ENCODE results near the gene NCKAP5L.

Gene NCKAP5L

DNA sequence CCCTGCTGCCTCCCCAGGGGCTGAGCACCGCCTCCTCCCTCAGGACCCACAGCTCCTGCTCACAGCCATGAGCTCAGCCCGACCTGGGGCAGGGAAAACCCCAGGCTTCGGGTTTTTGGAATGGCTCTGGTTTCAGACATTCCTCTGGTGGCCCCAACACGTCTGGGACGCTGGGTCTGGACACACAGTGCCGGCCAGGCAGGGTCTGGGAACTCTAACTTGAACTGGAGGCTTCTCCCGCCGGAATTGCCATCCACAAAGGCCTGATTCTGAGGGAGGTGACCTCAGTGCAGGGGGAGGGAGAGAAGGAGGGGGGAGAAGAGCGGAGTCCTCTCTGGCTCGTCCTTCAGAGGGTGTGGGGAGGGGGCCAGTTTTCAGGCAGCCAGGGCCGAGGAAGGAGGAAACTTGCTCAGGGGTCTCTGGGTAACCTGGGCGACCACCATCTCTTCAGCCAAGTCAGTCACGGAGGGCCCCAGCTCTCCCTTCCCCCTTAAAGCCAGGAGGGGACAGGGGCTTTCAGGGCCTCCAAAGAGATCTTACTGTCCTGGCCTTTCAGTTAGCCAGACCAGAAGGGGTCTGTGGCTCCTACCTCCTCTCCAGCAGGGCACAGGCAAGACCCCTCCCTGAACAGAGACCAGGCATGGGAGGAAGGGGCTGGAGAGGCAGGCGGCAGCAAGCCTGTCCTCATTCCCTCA lies 19.4 kb downstream of the NCKAP5L start:
- peak overlapping the region; percentile 42 for H3K27ac ChIP-seq
- H3K4me2 ChIP-seq (ENCODE audit: low read length) = no peak overlapping the region
- H3K9me3 ChIP-seq (ENCODE audit: control insufficient read depth, low read length) = no peaks in the 10 kb centered on the region
- H3K36me3 ChIP-seq (ENCODE audit: control insufficient read depth, insufficient read depth, low read length) = no peaks in the 10 kb centered on the region
- no peak for TF ChIP-seq CTCF (IDR thresholded peaks at IDR 0.05)
- no peaks in the 10 kb centered on the region for H3K4me1 ChIP-seq
- no peak overlapping the region for H2AFZ ChIP-seq
- H3K4me3 ChIP-seq (ENCODE audit: low read depth, low read length) = no peak overlapping the region
- no peak overlapping the region for H3K9ac ChIP-seq
- H3K27me3 ChIP-seq (ENCODE audit: control insufficient read depth, insufficient read depth, low read length) = no peaks in the 10 kb centered on the region
- H3K79me2 ChIP-seq = peaks cover 20% of the 10 kb centered on the region

DNA sequence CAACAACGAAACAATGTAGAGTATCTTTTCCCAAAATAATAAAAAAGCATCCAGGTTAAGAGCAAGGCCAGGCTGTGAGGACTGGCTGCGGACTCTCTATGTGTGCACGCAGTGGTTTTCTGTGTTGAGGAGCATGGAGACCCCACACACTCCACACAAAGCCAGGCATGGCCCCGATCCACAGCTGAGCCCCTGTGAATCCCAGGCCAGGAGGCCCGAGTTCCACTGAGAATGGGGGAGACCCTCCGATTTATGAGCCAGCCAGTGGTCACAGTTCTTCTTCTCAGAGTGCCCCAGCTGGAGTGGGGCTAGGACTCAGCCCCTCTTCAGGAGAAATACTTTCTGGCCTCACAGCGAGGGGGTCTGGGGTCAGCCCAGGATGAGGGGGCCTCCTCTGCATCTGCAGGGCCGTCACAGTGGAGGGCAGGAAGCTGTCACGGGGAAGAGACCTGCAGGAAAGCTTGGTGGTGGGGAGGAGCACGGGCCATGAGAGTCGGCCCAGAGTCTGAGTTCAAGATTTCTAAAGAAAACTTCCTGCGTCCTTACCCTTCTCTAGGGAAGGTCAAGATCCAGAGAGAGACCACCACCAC lies 20.1 kb downstream of the NCKAP5L start:
- Histone ChIP-seq H2AFZ (no peak overlapping the region), H3K27me3 (ENCODE audit: control insufficient read depth, insufficient read depth, low read length) (no peaks in the 10 kb centered on the region), H3K36me3 (ENCODE audit: control insufficient read depth, insufficient read depth, low read length) (no peaks in the 10 kb centered on the region), H3K4me1 (no peaks in the 10 kb centered on the region), H3K9me3 (ENCODE audit: control insufficient read depth, low read length) (no peaks in the 10 kb centered on the region), H3K79me2 (peaks cover 22% of the 10 kb centered on the region), H3K4me3 (ENCODE audit: low read depth, low read length) (no peak overlapping the region), H3K27ac (no peak overlapping the region), H3K4me2 (ENCODE audit: low read length) (no peak overlapping the region), H3K9ac (no peak overlapping the region)
- TF ChIP-seq CTCF (IDR thresholded peaks at IDR 0.05) = no peak

- H3K9ac ChIP-seq = no peak overlapping the region
- TF ChIP-seq CTCF (IDR thresholded peaks at IDR 0.05) = no peak
- H3K36me3 ChIP-seq (ENCODE audit: control insufficient read depth, insufficient read depth, low read length) = no peaks in the 10 kb centered on the region
- H3K4me1 ChIP-seq = no peaks in the 10 kb centered on the region
- H3K27me3 ChIP-seq (ENCODE audit: control insufficient read depth, insufficient read depth, low read length) = no peaks in the 10 kb centered on the region
- H3K4me2 ChIP-seq (ENCODE audit: low read length) = no peak overlapping the region
- H2AFZ ChIP-seq = no peak overlapping the region
- peaks cover 16% of the 10 kb centered on the region for H3K79me2 ChIP-seq
- H3K9me3 ChIP-seq (ENCODE audit: control insufficient read depth, low read length) = no peaks in the 10 kb centered on the region
- H3K4me3 ChIP-seq (ENCODE audit: low read depth, low read length) = no peak overlapping the region
- H3K27ac ChIP-seq = no peak overlapping the region
Observed at GRCh38 chr12:49806877-49807276, 21.3 kb downstream of the NCKAP5L start.

DNA sequence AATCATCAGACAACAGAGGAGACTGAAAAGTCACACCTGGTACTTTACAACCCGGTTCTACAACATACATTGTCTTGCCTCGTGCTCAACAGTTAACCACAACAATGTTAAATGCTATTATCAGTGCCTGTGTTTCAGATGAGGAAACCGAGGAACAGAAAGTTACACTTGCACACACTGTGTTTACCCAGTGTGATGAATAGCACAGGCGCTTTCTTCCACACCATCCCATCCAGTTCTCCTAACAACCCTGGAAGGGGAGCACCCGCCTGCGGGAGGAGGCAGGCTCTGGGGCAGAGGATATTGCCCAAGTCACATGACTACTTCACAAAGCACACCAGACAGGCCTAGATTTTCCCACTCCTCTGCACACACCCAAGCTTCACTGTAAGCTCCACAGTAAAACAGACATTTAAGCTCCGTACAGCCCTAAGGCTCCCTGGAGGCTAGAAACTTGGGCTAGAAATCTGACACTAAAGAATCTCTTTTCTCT lies 21.8 kb downstream of the NCKAP5L start:
- Histone ChIP-seq H3K27ac (no peak overlapping the region), H2AFZ (no peak overlapping the region), H3K79me2 (peaks cover 14% of the 10 kb centered on the region), H3K9ac (no peak overlapping the region), H3K9me3 (ENCODE audit: control insufficient read depth, low read length) (no peaks in the 10 kb centered on the region), H3K4me3 (ENCODE audit: low read depth, low read length) (no peak overlapping the region), H3K27me3 (ENCODE audit: control insufficient read depth, insufficient read depth, low read length) (no peaks in the 10 kb centered on the region), H3K36me3 (ENCODE audit: control insufficient read depth, insufficient read depth, low read length) (no peaks in the 10 kb centered on the region), H3K4me2 (ENCODE audit: low read length) (no peak overlapping the region), H3K4me1 (no peaks in the 10 kb centered on the region)
- TF ChIP-seq CTCF (IDR thresholded peaks at IDR 0.05) = no peak

GRCh38 chr12:49805409-49805808 lies 22.8 kb downstream of the NCKAP5L start:
- Histone ChIP-seq H2AFZ (no peak overlapping the region), H3K4me2 (ENCODE audit: low read length) (no peak overlapping the region), H3K27ac (no peak overlapping the region), H3K9ac (no peak overlapping the region), H3K27me3 (ENCODE audit: control insufficient read depth, insufficient read depth, low read length) (no peaks in the 10 kb centered on the region), H3K4me3 (ENCODE audit: low read depth, low read length) (no peak overlapping the region), H3K79me2 (peaks cover 10% of the 10 kb centered on the region), H3K4me1 (no peaks in the 10 kb centered on the region), H3K9me3 (ENCODE audit: control insufficient read depth, low read length) (no peaks in the 10 kb centered on the region), H3K36me3 (ENCODE audit: control insufficient read depth, insufficient read depth, low read length) (no peaks in the 10 kb centered on the region)
- TF ChIP-seq CTCF (IDR thresholded peaks at IDR 0.05) = no peak
